ENCODE results near the gene RNGTT.
A peak's percentile ranks its signal among the peaks of the same experiment; 100 is the strongest.

Gene RNGTT

DNA sequence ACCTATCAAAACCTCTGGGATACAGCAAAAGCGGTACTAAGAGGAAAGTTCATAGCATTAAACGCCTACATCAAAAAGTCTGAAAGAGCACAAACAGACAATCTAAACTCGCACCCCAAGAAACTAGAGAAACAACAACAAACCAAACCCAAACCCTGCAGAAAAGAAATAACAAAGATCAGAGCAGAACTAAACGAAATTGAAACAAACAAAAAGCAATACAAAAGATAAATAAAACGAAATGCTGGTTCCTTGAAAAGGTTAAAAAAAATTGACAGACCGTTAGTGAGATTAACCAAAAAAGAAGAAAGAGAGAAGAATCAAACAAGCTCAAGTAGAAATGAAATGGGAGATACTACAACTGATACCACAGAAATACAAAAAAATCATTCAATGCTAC, 302.3 kb downstream of the RNGTT start:
- Histone ChIP-seq H3K27ac (no peak overlapping the region), H3K36me3 (ENCODE audit: insufficient read depth, low read length) (no peaks in the 10 kb centered on the region), H3K4me3 (no peak overlapping the region), H3K9ac (ENCODE audit: insufficient read length) (no peak overlapping the region), H3K9me3 (ENCODE audit: low read depth, low read length) (no peaks in the 10 kb centered on the region)
- TF ChIP-seq FOXP2 (optimal IDR thresholded peaks at IDR 0.05; ENCODE audit: control extremely low read depth, extremely low read length, insufficient read depth) (no peak), EZH2 (IDR thresholded peaks at IDR 0.05) (no peak), POLR2AphosphoS5 (IDR thresholded peaks at IDR 0.05; ENCODE audit: borderline replicate concordance, low read depth, low read length) (no peak)
- no peak for DNase-seq (ENCODE audit: low read depth, low spot score)

DNA sequence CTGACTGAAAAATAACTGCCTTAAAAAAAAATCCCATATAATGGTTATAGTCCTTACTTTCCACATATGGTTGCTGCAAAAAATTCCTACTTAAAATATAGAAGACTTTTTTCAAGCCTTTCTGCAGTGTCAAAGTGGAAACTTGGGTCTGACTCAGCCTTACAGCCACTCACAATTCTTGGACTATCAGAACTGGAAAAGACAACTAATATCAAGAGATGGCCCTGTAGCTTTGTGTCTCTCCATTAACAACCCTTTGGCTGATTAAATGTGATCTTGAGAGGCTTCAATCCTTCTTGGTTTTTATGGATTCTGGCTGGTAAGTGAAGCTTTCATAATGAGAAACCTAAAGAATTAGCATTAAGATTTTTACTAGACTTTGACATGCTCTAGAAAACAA, 307.8 kb downstream of the RNGTT start:
- no peak for TF ChIP-seq POLR2AphosphoS5 (IDR thresholded peaks at IDR 0.05; ENCODE audit: borderline replicate concordance, low read depth, low read length)
- TF ChIP-seq EZH2 (IDR thresholded peaks at IDR 0.05), result no peak
- no peak for TF ChIP-seq FOXP2 (optimal IDR thresholded peaks at IDR 0.05; ENCODE audit: control extremely low read depth, extremely low read length, insufficient read depth)
- no peak for DNase-seq (ENCODE audit: low read depth, low spot score)
- no peak overlapping the region for H3K9ac ChIP-seq (ENCODE audit: insufficient read length)
- H3K4me3 ChIP-seq, result no peak overlapping the region
- peak overlapping the region; percentile 73 for H3K27ac ChIP-seq
- no peaks in the 10 kb centered on the region for H3K36me3 ChIP-seq (ENCODE audit: insufficient read depth, low read length)
- no peaks in the 10 kb centered on the region for H3K9me3 ChIP-seq (ENCODE audit: low read depth, low read length)

DNA sequence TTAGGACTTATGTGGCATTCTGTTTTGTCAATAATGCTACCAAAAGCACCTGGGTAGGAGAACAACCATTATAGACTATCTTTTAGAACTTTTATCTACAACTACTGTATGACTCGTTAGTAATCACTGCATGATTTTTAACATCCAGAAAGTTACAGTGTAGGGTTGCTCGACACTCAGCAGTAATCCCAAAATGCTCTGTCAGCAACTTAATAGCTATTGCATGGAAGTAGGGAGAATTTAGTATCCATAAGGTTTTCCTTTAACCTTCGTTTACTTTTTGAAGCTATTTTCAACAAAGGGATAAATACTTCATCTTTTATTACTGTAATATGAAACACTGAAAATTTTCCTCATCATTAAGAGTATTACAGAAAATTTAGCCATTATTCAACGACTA, 309.5 kb downstream of the RNGTT start:
- Histone ChIP-seq H3K9ac (ENCODE audit: insufficient read length) (peak overlapping the region; percentile 39), H3K27ac (peak overlapping the region; percentile 82), H3K4me3 (peak overlapping the region; percentile 65), H3K9me3 (ENCODE audit: low read depth, low read length) (no peaks in the 10 kb centered on the region), H3K36me3 (ENCODE audit: insufficient read depth, low read length) (no peaks in the 10 kb centered on the region)
- no peak for DNase-seq (ENCODE audit: low read depth, low spot score)
- TF ChIP-seq EZH2 (IDR thresholded peaks at IDR 0.05), result no peak
- TF ChIP-seq POLR2AphosphoS5 (IDR thresholded peaks at IDR 0.05; ENCODE audit: borderline replicate concordance, low read depth, low read length), result no peak
- no peak for TF ChIP-seq FOXP2 (optimal IDR thresholded peaks at IDR 0.05; ENCODE audit: control extremely low read depth, extremely low read length, insufficient read depth)

DNA sequence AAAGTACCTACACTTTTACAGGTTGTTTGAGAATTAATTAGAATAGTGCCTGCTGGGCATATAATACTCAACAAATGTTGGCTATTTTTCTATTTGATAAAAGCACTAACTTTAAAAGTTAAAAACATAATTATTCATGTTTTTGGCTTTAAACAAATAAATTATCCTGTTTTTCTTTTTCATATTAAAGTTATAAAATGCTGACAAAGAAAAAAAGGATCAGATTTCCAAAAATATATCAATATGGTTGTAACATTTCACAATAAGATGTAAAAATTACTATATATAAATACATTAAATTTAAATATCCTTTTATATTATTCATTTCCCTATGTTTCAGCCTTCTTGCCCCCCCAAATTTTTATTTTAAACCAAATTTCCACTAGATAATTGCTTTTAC, 312.0 kb downstream of the RNGTT start:
- TF ChIP-seq FOXP2 (optimal IDR thresholded peaks at IDR 0.05; ENCODE audit: control extremely low read depth, extremely low read length, insufficient read depth) (no peak), POLR2AphosphoS5 (IDR thresholded peaks at IDR 0.05; ENCODE audit: borderline replicate concordance, low read depth, low read length) (no peak), EZH2 (IDR thresholded peaks at IDR 0.05) (no peak)
- Histone ChIP-seq H3K27ac (no peak overlapping the region), H3K4me3 (no peak overlapping the region)

DNA sequence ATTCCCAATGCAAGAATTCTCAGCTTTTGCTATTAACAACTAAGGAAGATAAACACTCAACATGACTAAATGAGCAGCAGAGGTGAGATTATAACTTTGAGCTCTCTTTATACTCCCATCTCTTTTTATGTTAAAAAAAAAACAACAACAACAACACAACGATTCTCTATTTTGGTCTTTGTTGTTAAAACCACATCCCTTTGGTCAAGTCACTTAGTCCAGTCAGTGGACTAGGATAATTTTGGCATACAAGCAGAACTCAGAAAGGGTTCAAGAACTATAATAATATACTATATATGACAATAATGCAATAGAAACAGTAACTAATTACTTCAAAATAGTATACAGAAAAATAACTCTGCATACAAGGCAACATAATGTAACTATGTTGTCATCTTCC, 312.4 kb downstream of the RNGTT start:
- TF ChIP-seq FOXP2 (optimal IDR thresholded peaks at IDR 0.05; ENCODE audit: control extremely low read depth, extremely low read length, insufficient read depth), result no peak
- TF ChIP-seq POLR2AphosphoS5 (IDR thresholded peaks at IDR 0.05; ENCODE audit: borderline replicate concordance, low read depth, low read length), result no peak
- TF ChIP-seq EZH2 (IDR thresholded peaks at IDR 0.05), result no peak
- Histone ChIP-seq H3K4me3 (no peak overlapping the region), H3K36me3 (ENCODE audit: insufficient read depth, low read length) (no peaks in the 10 kb centered on the region), H3K9ac (ENCODE audit: insufficient read length) (no peak overlapping the region), H3K9me3 (ENCODE audit: low read depth, low read length) (no peaks in the 10 kb centered on the region), H3K27ac (peak overlapping the region; percentile 85; the same call in 1 of the 2 replicates)
- DNase-seq (ENCODE audit: low read depth, low spot score), result no peak

More for the DNA sequence above, 312.0 kb downstream of the RNGTT start:
- DNase-seq (ENCODE audit: low read depth, low spot score), result no peak
- Histone ChIP-seq H3K36me3 (ENCODE audit: insufficient read depth, low read length) (no peaks in the 10 kb centered on the region), H3K9ac (ENCODE audit: insufficient read length) (no peak overlapping the region), H3K9me3 (ENCODE audit: low read depth, low read length) (no peaks in the 10 kb centered on the region)

DNA sequence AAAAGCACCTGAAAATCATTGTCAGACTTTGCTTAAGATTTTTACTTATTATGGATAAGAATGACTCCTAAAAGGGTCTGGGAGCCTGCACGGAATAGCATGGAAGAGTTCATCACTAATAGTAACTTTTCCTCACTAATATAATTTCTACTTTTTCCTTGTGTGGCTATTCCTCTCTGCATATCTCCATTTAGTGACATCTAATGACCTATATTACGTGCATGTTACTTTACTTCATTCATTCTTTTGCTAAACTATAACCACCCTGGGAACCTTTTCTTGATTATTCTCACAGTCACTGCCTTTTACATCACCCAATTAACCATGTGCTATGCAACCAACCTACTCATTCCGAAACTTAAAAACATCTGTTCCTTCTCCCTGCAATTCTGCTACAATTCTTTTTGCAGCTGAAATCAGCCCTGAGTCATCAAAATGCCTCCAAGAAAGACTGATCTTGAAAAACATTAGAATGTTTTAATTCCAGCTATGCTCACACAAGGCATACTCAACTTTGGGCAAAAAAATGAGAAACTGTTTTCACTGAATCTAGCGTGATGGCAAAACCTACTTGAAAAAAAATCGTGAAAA, 313.3 kb downstream of the RNGTT start:
- no peak overlapping the region for H3K9ac ChIP-seq (ENCODE audit: insufficient read length)
- no peaks in the 10 kb centered on the region for H3K9me3 ChIP-seq (ENCODE audit: low read depth, low read length)
- peak overlapping the region; percentile 85 for H3K27ac ChIP-seq
- no peak for TF ChIP-seq EZH2 (IDR thresholded peaks at IDR 0.05)
- no peak for TF ChIP-seq FOXP2 (optimal IDR thresholded peaks at IDR 0.05; ENCODE audit: control extremely low read depth, extremely low read length, insufficient read depth)
- TF ChIP-seq POLR2AphosphoS5 (IDR thresholded peaks at IDR 0.05; ENCODE audit: borderline replicate concordance, low read depth, low read length), result no peak
- DNase-seq (ENCODE audit: low read depth, low spot score), result no peak
- peak overlapping the region; percentile 44; the same call in 1 of the 2 replicates for H3K4me3 ChIP-seq
- no peaks in the 10 kb centered on the region for H3K36me3 ChIP-seq (ENCODE audit: insufficient read depth, low read length)

DNA sequence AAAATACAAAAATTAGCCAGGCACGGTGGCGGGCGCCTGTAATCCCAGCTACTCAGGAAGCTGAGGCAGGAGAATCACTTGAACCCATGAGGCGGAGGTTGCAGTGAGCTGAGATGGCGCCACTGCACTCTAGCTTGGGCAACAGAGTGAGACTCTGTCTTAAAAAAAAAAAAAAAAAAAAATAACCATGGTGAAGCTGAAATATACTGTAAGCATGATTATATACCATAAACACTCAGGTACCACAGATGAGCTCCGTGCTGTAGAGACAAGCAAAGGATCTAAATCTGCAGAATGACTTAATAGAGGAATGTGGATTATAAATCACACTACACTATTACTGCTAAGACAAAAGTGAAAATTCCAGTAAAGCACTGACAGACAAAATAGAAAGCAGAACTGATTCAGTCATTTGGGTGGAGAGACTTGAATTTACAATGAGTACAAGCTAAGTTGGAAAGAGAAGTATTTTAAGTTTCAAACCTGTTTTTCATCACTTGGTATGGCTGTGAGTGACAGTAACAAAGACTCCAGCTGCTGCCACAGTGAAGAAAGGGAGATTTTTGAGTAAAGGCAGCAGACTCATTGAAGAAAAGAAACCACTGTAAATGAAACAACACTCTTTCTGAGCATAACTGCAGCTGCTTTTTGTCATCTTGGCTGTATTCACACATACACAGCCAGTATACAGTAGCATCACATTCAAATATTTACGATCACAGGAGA, 322.1 kb downstream of the RNGTT start:
- Histone ChIP-seq H3K9ac (ENCODE audit: insufficient read length) (no peak overlapping the region), H3K27ac (no peak overlapping the region), H3K9me3 (ENCODE audit: low read depth, low read length) (no peaks in the 10 kb centered on the region), H3K4me3 (no peak overlapping the region), H3K36me3 (ENCODE audit: insufficient read depth, low read length) (no peaks in the 10 kb centered on the region)
- DNase-seq (ENCODE audit: low read depth, low spot score), result no peak
- TF ChIP-seq POLR2AphosphoS5 (IDR thresholded peaks at IDR 0.05; ENCODE audit: borderline replicate concordance, low read depth, low read length) (no peak), FOXP2 (optimal IDR thresholded peaks at IDR 0.05; ENCODE audit: control extremely low read depth, extremely low read length, insufficient read depth) (no peak), EZH2 (IDR thresholded peaks at IDR 0.05) (no peak)

DNA sequence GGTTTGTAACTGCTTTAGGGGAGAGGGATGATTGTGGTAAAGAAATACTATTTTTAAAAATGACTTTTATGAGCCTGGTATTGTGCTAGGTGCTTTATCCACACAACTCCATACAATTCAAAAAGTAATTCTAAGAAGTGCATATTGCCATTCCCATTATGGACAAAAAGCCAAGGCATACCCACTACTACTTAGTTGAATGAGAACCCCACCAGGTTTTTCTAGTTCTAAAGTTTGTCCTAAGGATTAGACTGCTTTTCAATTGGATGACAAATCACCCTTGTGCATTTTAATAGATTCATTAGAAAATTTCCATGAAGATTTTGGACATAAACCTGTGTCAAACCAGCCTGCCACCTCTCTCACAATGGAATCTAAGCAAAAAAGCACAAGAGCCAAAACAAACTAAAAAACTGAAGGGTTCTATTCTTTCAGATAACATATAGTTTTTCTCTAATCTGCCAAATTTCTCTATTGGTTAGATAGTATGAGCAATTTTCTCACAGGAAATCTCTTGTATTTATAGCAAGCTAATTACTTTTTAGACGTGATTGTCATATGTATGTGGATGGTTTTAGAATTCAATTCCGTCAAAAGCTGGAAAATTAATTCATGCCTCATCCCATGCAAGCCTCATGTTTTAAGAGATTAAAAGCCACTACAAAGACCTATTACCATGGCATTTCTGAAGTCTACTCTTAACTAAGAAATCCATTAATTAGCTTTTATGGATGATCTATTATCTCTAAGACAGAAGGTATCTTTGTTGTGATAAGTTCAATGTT, 325.5 kb downstream of the RNGTT start:
- Histone ChIP-seq H3K9me3 (ENCODE audit: low read depth, low read length) (no peaks in the 10 kb centered on the region), H3K36me3 (ENCODE audit: insufficient read depth, low read length) (no peaks in the 10 kb centered on the region), H3K4me3 (no peak overlapping the region), H3K27ac (no peak overlapping the region), H3K9ac (ENCODE audit: insufficient read length) (no peak overlapping the region)
- no peak for DNase-seq (ENCODE audit: low read depth, low spot score)
- TF ChIP-seq POLR2AphosphoS5 (IDR thresholded peaks at IDR 0.05; ENCODE audit: borderline replicate concordance, low read depth, low read length), result no peak
- TF ChIP-seq FOXP2 (optimal IDR thresholded peaks at IDR 0.05; ENCODE audit: control extremely low read depth, extremely low read length, insufficient read depth), result no peak
- TF ChIP-seq EZH2 (IDR thresholded peaks at IDR 0.05), result no peak
